ENCODE measurements around the gene DOCK4.

GRCh38 chr7:111860248-111860647 is 346.0 kb downstream of the DOCK4 start:
- TF ChIP-seq POLR2A (IDR thresholded peaks at IDR 0.05): no peak
- TF ChIP-seq CTCF (IDR thresholded peaks at IDR 0.05): no peak

Measured in thyroid gland (tissue), 4 donors.